ENCODE measurements around the gene PICK1.

- TF ChIP-seq GABPA (IDR thresholded peaks at IDR 0.05; ENCODE audit: low read depth, low read length): no peak
- no peak for TF ChIP-seq GABPA (CRISPR knock-in tag; IDR thresholded peaks at IDR 0.05; ENCODE audit: low read depth)
- TF ChIP-seq PHF21A (CRISPR knock-in tag; IDR thresholded peaks at IDR 0.05): no peak
- TF ChIP-seq ATF3 (CRISPR knock-in tag; IDR thresholded peaks at IDR 0.05): no peak
- TF ChIP-seq, protein P1, sequence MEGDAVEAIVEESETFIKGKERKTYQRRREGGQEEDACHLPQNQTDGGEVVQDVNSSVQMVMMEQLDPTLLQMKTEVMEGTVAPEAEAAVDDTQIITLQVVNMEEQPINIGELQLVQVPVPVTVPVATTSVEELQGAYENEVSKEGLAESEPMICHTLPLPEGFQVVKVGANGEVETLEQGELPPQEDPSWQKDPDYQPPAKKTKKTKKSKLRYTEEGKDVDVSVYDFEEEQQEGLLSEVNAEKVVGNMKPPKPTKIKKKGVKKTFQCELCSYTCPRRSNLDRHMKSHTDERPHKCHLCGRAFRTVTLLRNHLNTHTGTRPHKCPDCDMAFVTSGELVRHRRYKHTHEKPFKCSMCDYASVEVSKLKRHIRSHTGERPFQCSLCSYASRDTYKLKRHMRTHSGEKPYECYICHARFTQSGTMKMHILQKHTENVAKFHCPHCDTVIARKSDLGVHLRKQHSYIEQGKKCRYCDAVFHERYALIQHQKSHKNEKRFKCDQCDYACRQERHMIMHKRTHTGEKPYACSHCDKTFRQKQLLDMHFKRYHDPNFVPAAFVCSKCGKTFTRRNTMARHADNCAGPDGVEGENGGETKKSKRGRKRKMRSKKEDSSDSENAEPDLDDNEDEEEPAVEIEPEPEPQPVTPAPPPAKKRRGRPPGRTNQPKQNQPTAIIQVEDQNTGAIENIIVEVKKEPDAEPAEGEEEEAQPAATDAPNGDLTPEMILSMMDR (CRISPR knock-in tag; IDR thresholded peaks at IDR 0.05): no peak
- no peak for TF ChIP-seq STAG1 (CRISPR knock-in tag; IDR thresholded peaks at IDR 0.05)
- TF ChIP-seq ZBTB33 (CRISPR knock-in tag; IDR thresholded peaks at IDR 0.05): no peak
- no peak for TF ChIP-seq POLR2AphosphoS2 (IDR thresholded peaks at IDR 0.05; ENCODE audit: low read depth, low read length)
- no peak for TF ChIP-seq ELF1 (CRISPR knock-in tag; IDR thresholded peaks at IDR 0.05)
- TF ChIP-seq FOXP1 (IDR thresholded peaks at IDR 0.05): no peak
- no peak for TF ChIP-seq FOXP1 (CRISPR knock-in tag; IDR thresholded peaks at IDR 0.05)
- no peak for TF ChIP-seq KIAA2018 (CRISPR knock-in tag; IDR thresholded peaks at IDR 0.05; ENCODE audit: borderline replicate concordance)
Observed at GRCh38 chr22:38049812-38050619, 7.2 kb upstream of the PICK1 start.

Measured in HepG2 (cell line).